C4-2B (cell line): ENCODE results near the gene HIVEP3.

ENCODE experiments used
- CTCF ChIP-seq: fragments of 450-650 bp; conservative IDR thresholded peaks from 2 replicates; pipeline ENCODE4 v1.5.1; 2017; ENCODE audit warnings: mild to moderate bottlenecking
- ZFX ChIP-seq: fragments of 450-650 bp; IDR thresholded peaks from 2 replicates; pipeline ENCODE4 v1.6.1; 2017

DNA sequence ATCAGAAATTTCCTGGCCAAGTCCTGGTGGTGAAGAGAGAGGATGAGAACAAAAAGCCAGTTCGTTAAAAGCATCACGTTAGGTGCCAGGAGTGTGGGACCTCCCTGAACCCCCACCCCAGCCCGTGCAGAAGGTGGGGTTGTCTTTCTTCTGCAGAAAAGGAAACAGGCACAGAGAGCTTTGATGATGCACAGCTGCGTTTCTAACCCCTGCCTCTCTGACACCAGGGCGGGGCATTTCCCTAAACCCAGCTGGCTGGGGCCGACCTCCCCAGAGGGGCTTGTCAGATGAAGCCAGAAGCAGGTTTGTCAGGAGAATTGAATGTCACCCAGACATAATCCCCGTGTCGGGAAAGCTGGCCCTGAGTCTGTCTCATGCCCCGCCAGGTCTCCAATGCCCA lies 244.9 kb downstream of the HIVEP3 start:
- no peak for TF ChIP-seq CTCF
- no peak for TF ChIP-seq ZFX
